Fibroblast of the aortic adventitia (primary cell): ENCODE results near the gene PID1. TPM values are rescaled to one million over a fixed set of nuclear protein-coding genes. Genes with fewer than 3 reads are reported as not detected.
A peak's percentile ranks its signal among the peaks of the same experiment; 100 is the strongest.

ENCODE experiments used
- DNase-seq: peaks from one replicate; pipeline ENCODE4 v3.0.0-alpha.2; 2010; ENCODE audit warnings: low read depth
- H3K4me3 ChIP-seq: 2 replicates; pipeline ENCODE4 v1.5.1; 2011; ENCODE audit warnings: low read depth, mild to moderate bottlenecking, control low read depth, low read length, moderate library complexity
- CTCF ChIP-seq: IDR thresholded peaks from 2 replicates; pipeline ENCODE4 v1.5.1; 2011; ENCODE audit warnings: mild to moderate bottlenecking, low read length, control low read depth, inconsistent platforms; ENCODE audit not compliant: insufficient read depth
- total RNA-seq: library from RNA; depleted of rRNA; stranded (reverse); fragments of >200 nt; gene quantifications from 2 replicates; pipeline ENCODE4 v1.2.3, GENCODE V29; 2012; ENCODE audit warnings: low replicate concordance

The PID1 gene
- total RNA-seq, 1 donor: 13.0 TPM

- DNase-seq: no peak
- TF ChIP-seq CTCF: no peak
- no peak overlapping the region for H3K4me3 ChIP-seq
Observed at GRCh38 chr2:229254206-229254605, 16.9 kb downstream of the PID1 start.

- no peak overlapping the region for H3K4me3 ChIP-seq
- DNase-seq: peak; percentile 65
- TF ChIP-seq CTCF: no peak
Observed at GRCh38 chr2:229252996-229253395, 18.1 kb downstream of the PID1 start.

- TF ChIP-seq CTCF: no peak
Observed at GRCh38 chr2:229252280-229252679, 18.8 kb downstream of the PID1 start.

GRCh38 chr2:229249536-229249935, 21.6 kb downstream of the PID1 start:
- H3K4me3 ChIP-seq: no peak overlapping the region
- no peak for DNase-seq
- no peak for TF ChIP-seq CTCF

More at GRCh38 chr2:229252280-229252679, 18.8 kb downstream of the PID1 start:
- H3K4me3 ChIP-seq: no peak overlapping the region
- DNase-seq: no peak

- DNase-seq: no peak
- TF ChIP-seq CTCF: no peak
Observed at GRCh38 chr2:229246334-229246733, 24.8 kb downstream of the PID1 start.

GRCh38 chr2:229244975-229245374, 26.1 kb downstream of the PID1 start:
- no peak for TF ChIP-seq CTCF
- H3K4me3 ChIP-seq: no peak overlapping the region
- DNase-seq: no peak

More at GRCh38 chr2:229246334-229246733, 24.8 kb downstream of the PID1 start:
- no peak overlapping the region for H3K4me3 ChIP-seq

GRCh38 chr2:229243890-229244560, 27.1 kb downstream of the PID1 start:
- no peak overlapping the region for H3K4me3 ChIP-seq
- peak; percentile 61 for DNase-seq
- no peak for TF ChIP-seq CTCF
